IMR-90 (cell line): ENCODE data around the gene PRPF6. TPM values are rescaled to one million over a fixed set of nuclear protein-coding genes. Genes with fewer than 3 reads are reported as not detected.

Source experiments
- ATAC-seq: fragments of 200-7000 bp; cut with Tn5 transposase; 2 replicates; pipeline ENCODE4 v1.9.1; 2020; ENCODE audit warnings: low read depth, mild to moderate bottlenecking, moderate library complexity
- BruUV-seq: library from RNA; stranded (reverse); fragments of 400-500 nt; replicated peaks from 2 replicates; lab custom pipeline; 2021; lab: Mats Ljungman, UMichigan
- CTCF ChIA-PET: fragments of 300-600 bp; formaldehyde crosslinking; extraction: SDS; loops from one replicate; lab custom pipeline; 2021; ENCODE audit warnings: antibody characterized with exemption; lab: Yijun Ruan, JAX
- POLR2A ChIA-PET: fragments of 300-600 bp; sonication (Branson Sonifier 250); formaldehyde crosslinking; loops from one replicate; lab custom pipeline; 2022; ENCODE audit warnings: antibody characterized with exemption; ENCODE audit not compliant: unreplicated experiment; lab: Charles Lee
- DNase-seq: peaks from one replicate; pipeline ENCODE4 v3.0.0; 2013
- H2AFZ ChIP-seq: replicated peaks from 2 replicates; pipeline ENCODE3; 2013; ENCODE audit warnings: low read length, mild to moderate bottlenecking; ENCODE audit not compliant: poor library complexity
- H2AK5ac ChIP-seq: 2 replicates; pipeline ENCODE4 v1.6.1; 2013; ENCODE audit warnings: low read depth, low read length, inconsistent platforms
- H2AK9ac ChIP-seq: replicated peaks from 2 replicates; pipeline ENCODE3; 2013; ENCODE audit warnings: mild to moderate bottlenecking, low read depth, low read length, moderate library complexity; ENCODE audit not compliant: poor library complexity
- H2BK120ac ChIP-seq: 2 replicates; pipeline ENCODE4 v1.6.1; 2013; ENCODE audit warnings: low read depth, low read length, inconsistent platforms
- H2BK15ac ChIP-seq: 3 replicates; pipeline ENCODE4 v1.6.1; 2013; ENCODE audit warnings: low read depth, low read length, inconsistent platforms
- H2BK20ac ChIP-seq: 2 replicates; pipeline ENCODE4 v1.6.1; 2013; ENCODE audit warnings: low read depth, mild to moderate bottlenecking, inconsistent platforms, low read length, moderate library complexity
- H2BK5ac ChIP-seq: 2 replicates; pipeline ENCODE4 v1.6.1; 2013; ENCODE audit warnings: mild to moderate bottlenecking, low read depth, low read length, inconsistent platforms; ENCODE audit not compliant: poor library complexity, severe bottlenecking
- H3K14ac ChIP-seq: replicated peaks from 2 replicates; pipeline ENCODE4 v1.6.1; 2013; ENCODE audit warnings: low read depth, low read length, inconsistent platforms
- H3K18ac ChIP-seq: 2 replicates; pipeline ENCODE4 v1.6.1; 2013; ENCODE audit warnings: low read depth, low read length, control low read depth
- H3K23ac ChIP-seq: 2 replicates; pipeline ENCODE4 v1.6.1; 2013; ENCODE audit warnings: low read depth, low read length, inconsistent platforms
- H3K27ac ChIP-seq: 2 replicates; pipeline ENCODE4 v1.5.1; 2013; ENCODE audit warnings: mild to moderate bottlenecking, control low read depth, low read length; ENCODE audit not compliant: insufficient read depth
- H3K27me3 ChIP-seq: 2 replicates; pipeline ENCODE4 v1.6.1; 2013; ENCODE audit warnings: low read length; ENCODE audit not compliant: control insufficient read depth, insufficient read depth
- H3K36me3 ChIP-seq: 2 replicates; pipeline ENCODE4 v1.6.1; 2013; ENCODE audit warnings: low read length, mixed read lengths; ENCODE audit not compliant: control insufficient read depth, insufficient read depth
- H3K4ac ChIP-seq: 2 replicates; pipeline ENCODE4 v1.6.1; 2013; ENCODE audit warnings: low read depth, low read length, inconsistent platforms
- H3K4me1 ChIP-seq: 2 replicates; pipeline ENCODE4 v1.6.1; 2013; ENCODE audit warnings: low read length, mixed read lengths; ENCODE audit not compliant: control insufficient read depth, insufficient read depth
- H3K4me2 ChIP-seq: 2 replicates; pipeline ENCODE4 v1.6.1; 2013; ENCODE audit warnings: low read depth, mild to moderate bottlenecking, control low read depth, low read length, moderate library complexity
- H3K4me3 ChIP-seq: 2 replicates; pipeline ENCODE4 v1.5.1; 2013; ENCODE audit warnings: low read depth, mild to moderate bottlenecking, control low read depth, low read length, moderate library complexity; ENCODE audit not compliant: insufficient read depth
- H3K56ac ChIP-seq: 2 replicates; pipeline ENCODE4 v1.6.1; 2013; ENCODE audit warnings: low read length, inconsistent platforms; ENCODE audit not compliant: insufficient read depth; ENCODE audit errors: extremely low read depth
- H3K79me1 ChIP-seq, 2 experiments: 2 replicates each; pipeline ENCODE4 v1.6.1; 2013; ENCODE audit warnings: low read length in 2 of 2, inconsistent platforms in 1 of 2, low read depth in 1 of 2
- H3K9ac ChIP-seq: 2 replicates; pipeline ENCODE4 v1.6.1; 2013; ENCODE audit warnings: low read depth, low read length, control low read depth
- H3K9me1 ChIP-seq: 2 replicates; pipeline ENCODE4 v1.6.1; 2013; ENCODE audit warnings: low read length, inconsistent platforms; ENCODE audit not compliant: insufficient read depth
- H3K9me3 ChIP-seq: 2 replicates; pipeline ENCODE4 v1.6.1; 2013; ENCODE audit warnings: low read length; ENCODE audit not compliant: control insufficient read depth, insufficient read depth
- H4K20me1 ChIP-seq: 2 replicates; pipeline ENCODE4 v1.6.1; 2013; ENCODE audit warnings: low read length, inconsistent platforms; ENCODE audit not compliant: insufficient read depth
- H4K5ac ChIP-seq: 2 replicates; pipeline ENCODE4 v1.6.1; 2013; ENCODE audit warnings: mild to moderate bottlenecking, low read depth, low read length, control low read depth
- H4K8ac ChIP-seq, 2 experiments: 2 replicates each; pipeline ENCODE4 v1.6.1; 2013; ENCODE audit warnings: low read depth in 2 of 2, low read length in 2 of 2, control low read depth in 1 of 2, inconsistent platforms in 1 of 2
- H4K91ac ChIP-seq: 2 replicates; pipeline ENCODE4 v1.6.1; 2013; ENCODE audit warnings: low read depth, low read length, inconsistent platforms; ENCODE audit not compliant: insufficient read depth
- BHLHE40 ChIP-seq: fragments of 150-350 bp; IDR thresholded peaks from 2 replicates; pipeline ENCODE4 v1.6.1; 2016; ENCODE audit warnings: mild to moderate bottlenecking, low read depth, low read length
- FOS ChIP-seq: fragments of 150-350 bp; IDR thresholded peaks from 2 replicates; pipeline ENCODE4 v1.6.1; 2016; ENCODE audit warnings: low read depth, low read length
- MAZ ChIP-seq: IDR thresholded peaks from 2 replicates; pipeline ENCODE4 v1.6.1; 2012; ENCODE audit warnings: low read depth, mild to moderate bottlenecking, low read length, improper control_type of control experiment, moderate library complexity, borderline replicate concordance
- MXI1 ChIP-seq: IDR thresholded peaks from 2 replicates; pipeline ENCODE4 v1.6.1; 2012; ENCODE audit warnings: low read depth, mild to moderate bottlenecking, low read length, moderate library complexity, borderline replicate concordance
- NFE2L2 ChIP-seq: fragments of 150-350 bp; IDR thresholded peaks from 2 replicates; pipeline ENCODE4 v1.6.1; 2016; ENCODE audit warnings: low read depth, mild to moderate bottlenecking, low read length
- RCOR1 ChIP-seq: IDR thresholded peaks from 2 replicates; pipeline ENCODE4 v1.6.1; 2012; ENCODE audit warnings: mild to moderate bottlenecking, low read length, improper control_type of control experiment; ENCODE audit not compliant: insufficient replicate concordance
- RFX5 ChIP-seq: IDR thresholded peaks from 2 replicates; pipeline ENCODE4 v1.8.0; 2012; ENCODE audit warnings: low read depth, mild to moderate bottlenecking, low read length, moderate library complexity
- WGBS, 2 experiments: methylation state at CpG; one replicate each; pipeline versions ENCODE4 v1.1.5 to v1.1.7; 2013; ENCODE audit warnings: missing lambda C conversion rate in 2 of 2; ENCODE audit not compliant: insufficient read length in 1 of 2; ENCODE audit errors: extremely low coverage in 2 of 2; 5-methylcytosine and 5-hydroxymethylcytosine counted together
- dilution Hi-C: fragments of 300-500 bp; cut with HindIII; formaldehyde crosslinking; loops from one replicate; pipeline ENCODE4 v1.14.3; 2018; ENCODE audit warnings: low sequenced_read_pairs; ENCODE audit not compliant: unreplicated experiment
- in situ Hi-C: fragments of 300-500 bp; cut with MboI; formaldehyde crosslinking; loops from 3 replicates; pipeline ENCODE4 v1.14.3; 2019; ENCODE audit warnings: low sequenced_read_pairs, inconsistent platforms, mixed read lengths
- intact Hi-C: fragments of 100-400 bp; cut with micrococcal nuclease; formaldehyde crosslinking; loops from 2 replicates; pipeline ENCODE4 v1.10.0; 2022
- polyA plus RNA-seq, 3 experiments: library from polyadenylated mRNA; depleted of rRNA; stranded (reverse); fragments of >200 nt; gene quantifications; 2 replicates each; pipeline ENCODE4 v1.2.3, GENCODE V29; 2012; ENCODE audit warnings: low replicate concordance in 1 of 3
- total RNA-seq: library from RNA; depleted of rRNA; stranded (reverse); fragments of >200 nt; gene quantifications from 2 replicates; pipeline ENCODE4 v1.2.3, GENCODE V29; 2012

The PRPF6 gene
- total and polyA plus RNA-seq, 2 of the 4 experiments (the other 2 are of a cell fraction), result 43.5 to 71.3 TPM

DNA sequence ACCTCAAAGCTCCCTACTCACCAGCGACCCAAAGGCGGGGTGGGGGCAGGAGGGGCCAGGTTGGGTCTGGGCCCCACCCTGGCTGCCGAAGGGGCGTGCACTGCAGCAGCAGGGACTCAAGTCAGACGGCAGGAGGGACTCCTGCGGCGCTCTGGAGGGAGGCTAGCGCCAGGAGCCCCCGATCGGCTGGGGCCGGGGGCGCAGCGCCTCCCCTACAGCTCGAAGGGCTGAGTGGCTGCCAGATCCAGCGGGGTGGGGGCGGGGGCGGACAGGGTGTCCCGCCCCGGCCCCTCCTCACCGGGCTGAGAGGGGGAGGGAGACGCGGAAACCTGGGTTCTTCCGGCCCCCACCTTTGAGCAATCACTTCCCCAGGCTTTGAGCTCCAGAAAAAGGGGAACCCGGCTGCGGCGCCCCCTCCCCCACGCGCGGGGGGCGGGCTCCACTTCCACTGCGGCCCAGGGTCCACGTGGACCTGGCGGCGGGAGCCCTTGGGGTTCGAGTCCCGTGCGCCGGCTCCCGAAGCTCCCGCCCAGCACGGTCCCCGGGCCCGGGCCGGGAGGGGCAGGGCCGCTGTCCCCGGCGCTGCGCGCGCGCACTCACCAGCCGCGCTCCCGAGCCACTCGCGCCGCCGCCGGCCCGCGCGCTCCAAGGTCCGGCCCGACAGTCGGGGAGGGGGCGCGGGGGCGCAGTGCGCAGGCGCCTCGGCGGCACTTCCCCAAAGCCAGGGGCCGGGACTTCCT is 98.5 kb downstream of the PRPF6 start, which contains the start of gene RGS19:
TSS of gene RGS19 (minus strand) at position 246 of the 740 bp plus-strand sequence. CDS start 2,632 bp downstream, outside the sequence.
- BruUV-seq, result no TSS peak
- peaks cover 6 to 8% of the 10 kb centered on the region in 2 experiments; a peak in 3 of 4 replicates for H3K79me1 ChIP-seq
- peak within 1 kb of the TSS; percentile 64 for H2AK5ac ChIP-seq
- peak within 1 kb of the TSS; percentile 74 to 95 for H4K8ac ChIP-seq
- 0 out of 2 replicates have a peak within 1 kb of the TSS, but pooled peaks have one; percentile 23 for H2BK120ac ChIP-seq
- no peak within 1 kb of the TSS for H2BK5ac ChIP-seq
- peak within 1 kb of the TSS; percentile 30; the same call in 1 of the 2 replicates for H3K27ac ChIP-seq
- no peak within 1 kb of the TSS for H2BK20ac ChIP-seq
- TF ChIP-seq RCOR1 (no peak), MXI1 (0 out of 2 replicates have a peak, but pooled peaks have one; percentile 16), NFE2L2 (no peak), BHLHE40 (peak; percentile 43; the same call in 1 of the 2 replicates), RFX5 (no peak), MAZ (peak; percentile 39), FOS (no peak)
- intact Hi-C loops, result no loop called here
- peak within 1 kb of the TSS; percentile 43 for H4K5ac ChIP-seq
- no peaks in the 10 kb centered on the region for H3K9me1 ChIP-seq
- no peak within 1 kb of the TSS; the same call in 1 of the 2 replicates for H3K18ac ChIP-seq
- WGBS, 2 experiments, result 0% methylated on average over 22 of the region's 73 CpGs; no CpG with 5 or more reads in 1 of the 2 experiments
- ATAC-seq (peak; percentile 81), DNase-seq (peak; percentile 64)
- H3K9me3 ChIP-seq, result no peaks in the 10 kb centered on the region
- ChIA-PET POLR2A (no interaction called here), CTCF (no interaction called here)
- H3K9ac ChIP-seq, result peak within 1 kb of the TSS; percentile 70
- peaks cover 9% of the 10 kb centered on the region; the same call in 1 of the 2 replicates for H3K36me3 ChIP-seq
- peaks cover 17% of the 10 kb centered on the region for H3K4me1 ChIP-seq
- H3K23ac ChIP-seq, result peak within 1 kb of the TSS; percentile 1; the same call in 1 of the 2 replicates
- peak within 1 kb of the TSS; percentile 50 for H3K14ac ChIP-seq
- peak within 1 kb of the TSS; percentile 37; the same call in 1 of the 2 replicates for H4K91ac ChIP-seq
- in situ Hi-C loops, result no loop called here
- H2AFZ ChIP-seq, result peak within 1 kb of the TSS; percentile 93
- peak within 1 kb of the TSS; percentile 88 for H3K4me3 ChIP-seq
- H3K4me2 ChIP-seq, result peak within 1 kb of the TSS; percentile 78
- H3K4ac ChIP-seq, result peak within 1 kb of the TSS; percentile 70
- H2AK9ac ChIP-seq, result peak within 1 kb of the TSS; percentile 91
- peak within 1 kb of the TSS; percentile 11; the same call in 1 of the 2 replicates for H3K56ac ChIP-seq
- no peak within 1 kb of the TSS; the same call in 2 of the 3 replicates for H2BK15ac ChIP-seq
- peaks cover 13% of the 10 kb centered on the region for H4K20me1 ChIP-seq
- peaks cover 19% of the 10 kb centered on the region for H3K27me3 ChIP-seq
- dilution Hi-C loops, result no loop called here
